ENCODE data around the gene CCDC112.

CCDC112 gene

GRCh38 chr5:115317320-115317719 lies 20.9 kb upstream of the CCDC112 start:
- no peak for DNase-seq

GRCh38 chr5:115313632-115314031 lies 17.2 kb upstream of the CCDC112 start:
- no peak for DNase-seq

GRCh38 chr5:115313052-115313451 lies 16.6 kb upstream of the CCDC112 start:
- no peak for DNase-seq

GRCh38 chr5:115309751-115310370 lies 13.4 kb upstream of the CCDC112 start:
- DNase-seq, result peak; percentile 4

GRCh38 chr5:115308815-115309214 lies 12.4 kb upstream of the CCDC112 start:
- DNase-seq, result no peak

- DNase-seq, result no peak
Measured at GRCh38 chr5:115306011-115306536, 9.6 kb upstream of the CCDC112 start.

- DNase-seq, result no peak
Measured at GRCh38 chr5:115304496-115304895, 8.0 kb upstream of the CCDC112 start.

GRCh38 chr5:115298811-115299210 lies 2.4 kb upstream of the CCDC112 start:
- no peak for DNase-seq

GRCh38 chr5:115297031-115297430 lies 577 bp upstream of the CCDC112 start:
- DNase-seq, result no peak

GRCh38 chr5:115295777-115296123 lies 704 bp downstream of the CCDC112 start:
- peak; percentile 17 for DNase-seq

GRCh38 chr5:115291397-115291796 lies 5.1 kb downstream of the CCDC112 start:
- DNase-seq, result no peak

GRCh38 chr5:115289104-115289503 lies 7.3 kb downstream of the CCDC112 start:
- DNase-seq, result no peak

GRCh38 chr5:115284021-115284420 lies 12.4 kb downstream of the CCDC112 start:
- no peak for DNase-seq

GRCh38 chr5:115282131-115282530 lies 14.3 kb downstream of the CCDC112 start:
- no peak for DNase-seq

GRCh38 chr5:115274584-115274983 lies 21.9 kb downstream of the CCDC112 start:
- no peak for DNase-seq

GRCh38 chr5:115272297-115272958 lies 24.0 kb downstream of the CCDC112 start:
- DNase-seq, result no peak

- no peak for DNase-seq
Measured at GRCh38 chr5:115271295-115272050, 25.0 kb downstream of the CCDC112 start.

GRCh38 chr5:115267617-115268016 lies 28.8 kb downstream of the CCDC112 start:
- DNase-seq, result no peak

GRCh38 chr5:115265220-115265619 lies 31.2 kb downstream of the CCDC112 start:
- no peak for DNase-seq

GRCh38 chr5:115264786-115265185 lies 31.7 kb downstream of the CCDC112 start:
- DNase-seq, result no peak

- no peak for DNase-seq
Measured at GRCh38 chr5:115263078-115263380, 33.4 kb downstream of the CCDC112 start.

GRCh38 chr5:115262321-115263077 lies 34.0 kb downstream of the CCDC112 start, which contains the start of gene PGGT1B:
PGGT1B (minus strand) TSS chr5:115262877; CDS start chr5:115262851, 26 bp downstream.
- DNase-seq, result peak; percentile 50

- no peak for DNase-seq
Measured at GRCh38 chr5:115262011-115262320, 34.5 kb downstream of the CCDC112 start.

Measured in NCI-H446 treated with DMSO at 0.1 percent for 48 hours (cell line).